GM19239 (cell line): ENCODE data around the gene GRIP2.

Experiments used
- DNase-seq: peaks from one replicate; pipeline ENCODE4 v3.0.0; 2011; ENCODE audit warnings: low spot score; ENCODE audit not compliant: insufficient read length
- FAIRE-seq: peaks from 2 replicates; lab custom pipeline; 2011; peaks lifted over from hg19 to GRCh38; lab: Jason Lieb, UNC

GRIP2 gene

GRCh38 chr3:14473411-14473891, 66.7 kb downstream of the GRIP2 start:
- no peak for FAIRE-seq
- no peak for DNase-seq

DNA sequence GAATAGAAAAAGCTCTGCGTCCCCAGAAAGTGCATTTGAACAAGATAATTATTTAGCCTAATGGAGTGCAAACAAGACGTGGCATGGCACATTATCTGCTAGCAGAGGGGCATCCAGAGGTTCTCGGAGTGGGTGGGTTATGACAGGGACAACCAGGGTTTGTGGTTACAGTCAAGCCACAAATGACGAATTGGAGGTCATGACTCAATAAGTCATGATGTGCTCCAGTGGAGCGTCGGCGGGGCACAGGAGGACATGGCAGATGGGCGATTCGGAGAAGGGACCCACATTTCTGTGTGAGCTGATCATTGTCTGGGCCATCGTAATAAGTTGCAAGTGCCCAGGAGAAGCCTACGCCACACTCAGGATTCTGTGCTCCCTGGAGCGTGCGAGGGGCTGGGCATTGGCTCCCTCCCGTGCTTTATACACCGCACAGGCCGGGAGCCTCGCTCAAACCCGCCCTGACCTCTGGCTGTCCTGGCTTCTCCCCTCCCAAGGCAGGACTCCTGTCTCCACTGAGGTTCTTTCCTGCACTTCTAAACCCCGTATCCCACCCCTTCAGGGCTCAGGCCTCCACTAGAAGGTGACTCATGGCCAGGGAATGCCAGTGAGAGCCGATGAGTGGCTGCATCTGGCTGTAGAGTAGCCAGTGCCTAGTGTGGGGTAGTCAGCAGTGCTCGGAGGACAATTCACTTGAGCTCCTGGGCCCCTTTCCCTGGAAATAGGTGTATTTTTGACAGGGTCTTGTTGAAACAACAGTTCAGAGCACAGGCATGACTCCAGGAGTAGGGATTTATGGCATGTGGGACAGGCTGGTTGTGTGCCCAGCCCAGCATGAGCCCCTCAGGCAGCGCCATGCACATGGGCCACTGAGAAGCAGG, 67.4 kb downstream of the GRIP2 start:
- FAIRE-seq: no peak
- DNase-seq: no peak

GRCh38 chr3:14471690-14472089, 68.5 kb downstream of the GRIP2 start:
- FAIRE-seq: no peak

DNA sequence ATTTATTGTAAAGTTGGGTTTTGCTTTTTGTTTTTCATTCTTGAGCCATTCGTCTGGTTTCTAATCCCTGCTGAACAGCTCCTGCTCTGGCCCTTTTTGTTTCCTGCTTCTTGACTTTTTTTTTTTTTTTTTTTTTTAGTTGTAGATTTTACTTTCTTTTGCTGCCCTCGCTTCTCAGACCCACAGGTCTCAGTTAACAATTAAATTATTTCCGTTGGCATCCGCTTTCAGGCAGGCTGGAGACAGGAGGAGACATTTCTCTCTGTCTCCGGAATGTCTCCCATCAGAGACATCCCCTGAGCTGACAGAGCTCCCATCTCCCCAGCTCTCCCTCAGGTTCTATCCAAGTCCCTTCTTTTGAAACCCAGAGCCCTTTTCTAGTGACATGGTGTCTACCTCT, 69.1 kb downstream of the GRIP2 start:
- no peak for DNase-seq
- no peak for FAIRE-seq

More at GRCh38 chr3:14471690-14472089, 68.5 kb downstream of the GRIP2 start:
- no peak for DNase-seq

DNA sequence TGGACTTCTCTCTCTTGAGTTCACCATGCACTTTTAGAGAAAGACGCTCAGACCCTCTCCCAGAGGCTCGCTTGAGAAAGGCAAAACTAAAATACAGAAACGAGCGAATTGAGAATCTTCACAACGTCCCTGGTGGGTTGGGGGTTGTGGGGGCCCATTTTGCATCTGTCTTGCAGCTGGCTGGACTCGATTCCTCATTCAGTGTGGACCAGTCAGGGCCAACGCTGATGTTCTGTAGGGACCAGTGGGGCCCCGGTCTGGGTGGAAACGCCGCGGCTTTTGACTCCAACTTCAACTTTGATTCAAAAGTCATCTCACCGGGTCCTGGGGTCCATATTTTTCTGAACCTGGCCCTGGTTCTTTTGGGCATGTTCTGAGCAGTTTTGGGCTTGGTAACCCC, 69.7 kb downstream of the GRIP2 start:
- FAIRE-seq (no peak), DNase-seq (no peak)

DNA sequence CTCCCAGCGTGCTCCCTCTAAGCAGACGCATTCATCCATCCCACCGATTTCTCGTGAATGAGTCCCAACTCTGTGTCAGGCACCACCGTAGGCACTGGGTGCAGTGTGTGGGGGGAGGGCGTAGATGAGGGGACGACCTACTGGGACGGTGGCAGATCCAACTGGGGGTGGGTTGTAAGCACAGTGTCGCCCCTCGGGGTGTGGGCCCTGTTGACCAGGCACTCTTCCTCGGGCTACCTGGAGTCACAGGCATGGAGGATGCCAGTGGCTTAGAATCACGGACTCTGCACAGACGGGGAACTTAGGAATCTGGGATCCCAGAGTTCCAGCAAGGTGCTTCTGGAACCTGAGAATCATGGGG, 71.5 kb downstream of the GRIP2 start:
- DNase-seq: no peak
- FAIRE-seq: no peak

DNA sequence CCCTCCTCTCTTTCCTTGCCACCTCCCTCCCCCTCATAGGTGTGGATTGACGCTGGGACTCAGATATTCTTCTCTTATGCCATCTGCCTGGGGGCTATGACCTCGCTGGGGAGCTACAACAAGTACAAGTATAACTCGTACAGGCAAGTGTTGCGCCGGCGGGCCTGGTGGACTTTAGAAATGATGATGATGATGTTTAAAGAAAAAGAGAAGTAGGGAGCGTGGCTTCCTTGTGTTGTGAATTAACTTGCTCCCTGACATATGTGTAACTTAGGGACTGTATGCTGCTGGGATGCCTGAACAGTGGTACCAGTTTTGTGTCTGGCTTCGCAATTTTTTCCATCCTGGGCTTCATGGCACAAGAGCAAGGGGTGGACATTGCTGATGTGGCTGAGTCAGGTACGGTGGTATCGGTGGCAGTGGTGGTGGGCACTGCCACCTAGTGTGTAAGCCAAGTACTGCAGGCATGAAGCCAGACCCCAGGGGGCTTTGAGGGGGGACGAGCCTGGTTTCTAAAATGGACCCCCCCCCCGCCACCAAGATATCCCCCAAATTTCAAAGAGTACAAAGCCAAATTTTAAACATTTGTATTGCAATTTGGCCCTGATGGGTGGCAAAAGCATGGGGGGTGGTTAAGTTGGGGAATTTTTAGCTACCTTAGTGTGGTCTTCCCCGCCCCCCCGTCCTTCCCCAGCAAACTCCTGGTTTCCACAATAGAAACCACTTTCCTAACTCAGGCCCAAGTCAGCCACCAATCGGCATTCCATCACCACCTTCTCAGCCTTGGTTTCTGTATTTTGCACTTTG, 72.1 kb downstream of the GRIP2 start:
- FAIRE-seq (no peak), DNase-seq (peak; percentile 76)

DNA sequence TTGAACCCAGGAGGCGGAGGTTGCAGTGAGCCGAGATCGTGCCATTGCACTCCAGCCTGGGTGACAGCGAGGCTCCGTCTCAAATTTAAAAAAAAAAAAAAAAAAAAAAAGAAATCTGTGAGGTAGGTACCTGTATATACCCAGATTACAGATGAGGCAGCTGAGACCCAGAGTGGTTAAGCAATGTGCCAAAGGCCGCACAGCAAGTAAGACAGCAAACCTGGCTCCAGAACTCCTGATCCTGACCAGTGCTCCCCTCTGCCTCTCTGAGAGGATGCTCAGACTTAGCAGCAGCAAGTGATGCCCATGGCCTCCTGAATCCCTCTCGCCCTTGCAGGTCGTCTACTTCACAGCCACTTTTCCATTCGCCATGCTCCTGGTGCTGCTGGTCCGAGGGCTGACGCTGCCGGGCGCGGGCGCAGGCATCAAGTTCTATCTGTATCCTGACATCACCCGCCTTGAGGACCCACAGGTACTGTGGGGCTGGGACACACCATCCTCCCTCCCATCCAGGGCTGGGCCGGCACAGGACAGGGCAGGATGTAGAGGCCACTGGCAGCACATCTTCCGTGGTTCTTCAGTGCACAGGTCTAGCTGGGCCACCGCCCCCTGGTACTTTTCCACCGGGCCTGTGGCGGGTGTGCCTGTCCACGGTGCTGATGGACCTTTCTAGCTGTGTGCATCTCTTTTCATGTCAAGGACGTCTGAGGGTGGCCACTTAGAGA, 73.8 kb downstream of the GRIP2 start:
- DNase-seq (no peak), FAIRE-seq (no peak)

- no peak for FAIRE-seq
- DNase-seq: no peak
Measured at GRCh38 chr3:14465425-14465824, 74.7 kb downstream of the GRIP2 start.

- DNase-seq: no peak
- no peak for FAIRE-seq
Measured at GRCh38 chr3:14464521-14464920, 75.6 kb downstream of the GRIP2 start.

DNA sequence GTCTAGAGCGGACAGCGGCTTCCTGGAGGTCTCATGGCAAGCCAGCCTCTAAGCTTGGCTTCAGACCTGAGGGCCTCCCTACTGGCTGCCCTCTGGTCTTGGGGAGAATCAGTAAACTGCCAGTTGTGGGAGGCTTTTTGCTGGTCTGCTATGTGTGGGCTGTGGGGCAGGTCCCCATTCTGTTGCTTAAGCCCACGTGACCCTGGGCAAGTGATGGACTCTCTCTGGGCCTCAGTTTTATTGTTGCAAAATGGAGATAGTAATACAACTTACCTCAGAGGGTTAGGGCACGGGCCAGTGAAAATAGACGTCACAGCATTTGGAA, 76.0 kb downstream of the GRIP2 start:
- DNase-seq: no peak
- no peak for FAIRE-seq

GRCh38 chr3:14463330-14464140, 76.6 kb downstream of the GRIP2 start:
- DNase-seq (no peak), FAIRE-seq (no peak)

DNA sequence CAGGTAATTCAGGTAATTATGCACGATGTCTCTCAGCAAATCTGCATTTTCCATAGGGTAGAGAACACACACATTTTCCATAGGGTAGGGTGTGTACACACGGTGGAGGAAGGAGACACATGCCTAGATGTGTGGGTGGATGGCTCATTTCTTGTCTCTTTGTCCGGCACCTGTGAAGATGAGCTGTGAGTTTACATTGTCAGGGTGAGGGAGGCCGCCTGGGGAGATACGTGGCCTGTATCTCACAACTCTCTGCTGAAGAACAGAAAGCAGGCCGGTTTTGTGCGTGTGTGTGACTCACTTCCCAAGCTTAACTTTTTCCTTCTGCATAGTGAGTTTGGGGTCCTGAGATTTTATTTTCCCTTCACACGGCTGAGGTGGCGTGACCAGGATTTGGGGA, 77.4 kb downstream of the GRIP2 start:
- no peak for FAIRE-seq

GRCh38 chr3:14461748-14462324, 78.3 kb downstream of the GRIP2 start:
- FAIRE-seq (peak; percentile 52), DNase-seq (peak; percentile 59)

More for the DNA sequence above, 77.4 kb downstream of the GRIP2 start:
- DNase-seq: no peak

DNA sequence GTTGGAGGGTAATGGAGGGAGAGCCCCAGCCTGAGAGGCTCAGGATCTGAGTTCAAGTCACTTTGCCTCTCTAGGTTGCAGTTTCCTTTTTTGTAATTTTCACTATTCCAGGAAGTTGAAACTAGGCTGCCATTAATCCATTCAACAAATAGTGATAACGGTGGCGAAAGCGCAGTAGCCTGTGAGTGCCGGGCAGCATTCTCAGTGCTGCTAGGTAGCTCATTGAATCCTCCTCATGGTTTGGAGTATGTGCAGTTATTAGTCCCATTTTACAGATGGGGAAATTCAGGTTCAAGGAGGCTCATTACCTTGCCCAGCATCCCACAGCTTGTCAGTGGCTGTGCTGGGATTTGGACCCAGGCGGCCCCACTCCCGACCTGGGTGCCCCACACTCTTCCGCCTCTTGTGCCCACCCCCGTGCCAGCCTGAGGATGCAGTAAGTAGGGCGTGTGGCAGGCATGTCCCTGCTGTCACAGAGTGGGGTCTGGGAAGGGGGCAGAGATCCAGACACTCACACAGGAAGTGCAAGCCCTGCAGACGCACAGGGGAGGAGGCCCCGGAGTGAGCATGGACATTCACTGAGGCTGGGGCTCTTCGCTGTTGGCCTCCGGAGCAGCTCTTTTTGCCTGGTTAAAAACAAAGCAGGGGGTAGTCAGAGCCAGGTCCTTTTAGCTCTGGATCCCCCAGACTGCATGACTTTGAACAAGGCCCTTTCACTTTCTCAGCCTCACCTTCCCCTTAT, 79.0 kb downstream of the GRIP2 start:
- no peak for FAIRE-seq
- DNase-seq: no peak

- no peak for DNase-seq
Measured at GRCh38 chr3:14460342-14461005, 79.7 kb downstream of the GRIP2 start.

DNA sequence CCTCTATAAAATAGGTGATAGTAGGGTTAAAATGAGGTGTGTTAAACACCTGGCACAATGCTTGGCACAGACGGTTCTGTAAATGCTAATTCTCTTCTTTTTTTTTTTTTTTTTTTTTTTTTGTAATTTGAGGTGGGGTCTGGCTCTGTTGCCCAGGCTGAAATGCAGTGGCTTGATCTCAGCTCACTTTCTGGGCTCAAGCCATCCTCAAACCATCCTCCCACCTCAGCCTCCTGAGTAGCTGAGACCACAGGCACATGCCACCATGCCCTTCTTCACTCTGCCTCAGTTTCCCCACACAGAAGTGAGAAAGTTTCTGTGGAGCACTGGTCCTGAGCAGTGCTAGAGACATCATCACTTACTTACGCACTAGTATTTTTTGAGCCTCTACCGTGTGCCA, 80.4 kb downstream of the GRIP2 start:
- no peak for FAIRE-seq

More at GRCh38 chr3:14460342-14461005, 79.7 kb downstream of the GRIP2 start:
- FAIRE-seq: no peak

DNA sequence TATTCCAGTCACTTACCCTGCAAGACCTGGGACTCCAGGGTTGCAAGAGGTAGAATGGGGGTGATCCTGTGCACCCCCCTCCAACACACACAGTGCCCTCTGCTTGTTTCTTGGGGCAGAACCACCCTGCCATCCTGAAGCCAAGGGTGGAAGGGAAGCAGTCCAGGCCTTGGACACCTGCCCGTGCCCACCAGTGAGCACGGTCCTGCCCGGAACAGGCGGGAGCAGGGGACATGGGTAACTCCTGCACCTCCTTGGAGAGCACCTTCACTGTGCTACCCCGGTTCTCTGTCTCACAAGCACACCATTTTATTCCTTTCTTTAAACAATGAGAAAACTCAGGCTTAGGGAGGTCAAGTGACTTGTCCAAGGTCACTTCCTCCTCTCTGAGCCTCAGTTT, 80.8 kb downstream of the GRIP2 start:
- DNase-seq (no peak), FAIRE-seq (no peak)

More for the DNA sequence above, 80.4 kb downstream of the GRIP2 start:
- DNase-seq: no peak
